Measurements from ENCODE around the gene RAPGEF5. TPM values are rescaled to one million over a fixed set of nuclear protein-coding genes. Genes with fewer than 3 reads are reported as not detected.

Gene RAPGEF5
- total RNA-seq, 2 experiments from 2014 or later: 0.66 to 0.99 TPM

- Mint-ChIP-seq H3K27me3 (peaks cover 63% of the 10 kb centered on the region), H3K4me3 (no peak overlapping the region), H3K36me3 (no peaks in the 10 kb centered on the region), H3K4me1 (peaks cover 2% of the 10 kb centered on the region), H3K9me3 (ENCODE audit: low read depth) (peaks cover 2% of the 10 kb centered on the region), H3K27ac (no peak overlapping the region)
- ATAC-seq (no peak), DNase-seq (no peak)
- CTCF ChIA-PET: no interaction called here
Observed at GRCh38 chr7:22350466-22351328, 6.3 kb downstream of the RAPGEF5 start.

GRCh38 chr7:22348379-22348778 lies 8.6 kb downstream of the RAPGEF5 start:
- Mint-ChIP-seq H3K4me3 (no peak overlapping the region), H3K4me1 (no peaks in the 10 kb centered on the region), H3K36me3 (no peaks in the 10 kb centered on the region), H3K9me3 (ENCODE audit: low read depth) (peaks cover 2% of the 10 kb centered on the region), H3K27ac (no peak overlapping the region), H3K27me3 (peaks cover 44% of the 10 kb centered on the region)
- no peak for ATAC-seq
- CTCF ChIA-PET: no interaction called here
- no peak for DNase-seq

GRCh38 chr7:22346383-22347107 lies 10.4 kb downstream of the RAPGEF5 start:
- Mint-ChIP-seq H3K4me3 (no peak overlapping the region), H3K36me3 (no peaks in the 10 kb centered on the region), H3K9me3 (ENCODE audit: low read depth) (no peaks in the 10 kb centered on the region), H3K27me3 (peaks cover 30% of the 10 kb centered on the region), H3K27ac (no peak overlapping the region), H3K4me1 (no peaks in the 10 kb centered on the region)
- no peak for DNase-seq
- CTCF ChIA-PET: no interaction called here
- ATAC-seq: no peak

- DNase-seq: no peak
- H3K9me3 Mint-ChIP-seq (ENCODE audit: low read depth): no peaks in the 10 kb centered on the region
- H3K27me3 Mint-ChIP-seq: peaks cover 17% of the 10 kb centered on the region
- no peaks in the 10 kb centered on the region for H3K4me1 Mint-ChIP-seq
- CTCF ChIA-PET: no interaction called here
- no peaks in the 10 kb centered on the region for H3K36me3 Mint-ChIP-seq
- no peak overlapping the region for H3K4me3 Mint-ChIP-seq
- ATAC-seq: no peak
- H3K27ac Mint-ChIP-seq: no peak overlapping the region
Observed at GRCh38 chr7:22344655-22345054, 12.3 kb downstream of the RAPGEF5 start.

- H3K4me1 Mint-ChIP-seq: no peaks in the 10 kb centered on the region
- H3K27ac Mint-ChIP-seq: no peak overlapping the region
- H3K4me3 Mint-ChIP-seq: no peak overlapping the region
- H3K36me3 Mint-ChIP-seq: no peaks in the 10 kb centered on the region
- no peaks in the 10 kb centered on the region for H3K9me3 Mint-ChIP-seq (ENCODE audit: low read depth)
- DNase-seq (no peak), ATAC-seq (no peak)
- peaks cover 17% of the 10 kb centered on the region for H3K27me3 Mint-ChIP-seq
- CTCF ChIA-PET: no interaction called here
Observed at GRCh38 chr7:22343612-22344011, 13.3 kb downstream of the RAPGEF5 start.

- CTCF ChIA-PET: no interaction called here
- Mint-ChIP-seq H3K27ac (no peak overlapping the region), H3K27me3 (peaks cover 13% of the 10 kb centered on the region), H3K36me3 (no peaks in the 10 kb centered on the region), H3K4me3 (no peak overlapping the region), H3K9me3 (ENCODE audit: low read depth) (no peaks in the 10 kb centered on the region), H3K4me1 (no peaks in the 10 kb centered on the region)
- no peak for DNase-seq
- no peak for ATAC-seq
Observed at GRCh38 chr7:22343071-22343470, 13.9 kb downstream of the RAPGEF5 start.

- no peak for DNase-seq
- CTCF ChIA-PET: no interaction called here
- no peak overlapping the region for H3K27ac Mint-ChIP-seq
- H3K4me1 Mint-ChIP-seq: no peaks in the 10 kb centered on the region
- no peaks in the 10 kb centered on the region for H3K36me3 Mint-ChIP-seq
- no peaks in the 10 kb centered on the region for H3K9me3 Mint-ChIP-seq (ENCODE audit: low read depth)
- ATAC-seq: no peak
- peaks cover 14% of the 10 kb centered on the region for H3K27me3 Mint-ChIP-seq
- H3K4me3 Mint-ChIP-seq: no peak overlapping the region
Observed at GRCh38 chr7:22339725-22340390, 17.1 kb downstream of the RAPGEF5 start.

GRCh38 chr7:22338877-22339276 lies 18.1 kb downstream of the RAPGEF5 start:
- H3K36me3 Mint-ChIP-seq: no peaks in the 10 kb centered on the region
- H3K27me3 Mint-ChIP-seq: peaks cover 21% of the 10 kb centered on the region
- ATAC-seq: no peak
- H3K27ac Mint-ChIP-seq: no peak overlapping the region
- no peak for DNase-seq
- CTCF ChIA-PET: no interaction called here
- no peak overlapping the region for H3K4me3 Mint-ChIP-seq
- no peaks in the 10 kb centered on the region for H3K4me1 Mint-ChIP-seq
- no peaks in the 10 kb centered on the region for H3K9me3 Mint-ChIP-seq (ENCODE audit: low read depth)

- DNase-seq (no peak), ATAC-seq (no peak)
- Mint-ChIP-seq H3K27ac (no peak overlapping the region), H3K4me3 (no peak overlapping the region), H3K36me3 (no peaks in the 10 kb centered on the region), H3K27me3 (peaks cover 21% of the 10 kb centered on the region), H3K4me1 (no peaks in the 10 kb centered on the region), H3K9me3 (ENCODE audit: low read depth) (no peaks in the 10 kb centered on the region)
- CTCF ChIA-PET: no interaction called here
Observed at GRCh38 chr7:22338411-22338810, 18.5 kb downstream of the RAPGEF5 start.

- peaks cover 32% of the 10 kb centered on the region for H3K27me3 Mint-ChIP-seq
- CTCF ChIA-PET: interaction anchor here (1.1 kb wide), 1 partner anchor 106 kb away, joined by 3 read pairs; no protein-coding TSS in a partner anchor
Observed at GRCh38 chr7:22333680-22334141, 23.2 kb downstream of the RAPGEF5 start.

GRCh38 chr7:22332461-22332870 lies 24.5 kb downstream of the RAPGEF5 start:
- Mint-ChIP-seq H3K4me1 (no peaks in the 10 kb centered on the region), H3K27me3 (peaks cover 36% of the 10 kb centered on the region), H3K9me3 (ENCODE audit: low read depth) (no peaks in the 10 kb centered on the region), H3K36me3 (no peaks in the 10 kb centered on the region), H3K27ac (no peak overlapping the region), H3K4me3 (no peak overlapping the region)
- CTCF ChIA-PET: interaction anchor here (0.5 kb wide), 1 partner anchor 926 kb away, joined by 3 read pairs; no protein-coding TSS in a partner anchor
- ATAC-seq (no peak), DNase-seq (no peak)

More at GRCh38 chr7:22333680-22334141, 23.2 kb downstream of the RAPGEF5 start:
- no peak overlapping the region for H3K4me3 Mint-ChIP-seq
- no peak overlapping the region for H3K27ac Mint-ChIP-seq
- H3K36me3 Mint-ChIP-seq: no peaks in the 10 kb centered on the region
- DNase-seq (no peak), ATAC-seq (no peak)
- H3K9me3 Mint-ChIP-seq (ENCODE audit: low read depth): no peaks in the 10 kb centered on the region
- H3K4me1 Mint-ChIP-seq: no peaks in the 10 kb centered on the region

- H3K9me3 Mint-ChIP-seq (ENCODE audit: low read depth): no peaks in the 10 kb centered on the region
- CTCF ChIA-PET: interaction anchor here (0.6 kb wide), 1 partner anchor 27 kb away, joined by 3 read pairs; no protein-coding TSS in a partner anchor
- no peak overlapping the region for H3K27ac Mint-ChIP-seq
- DNase-seq (no peak), ATAC-seq (no peak)
- H3K36me3 Mint-ChIP-seq: no peaks in the 10 kb centered on the region
- no peaks in the 10 kb centered on the region for H3K4me1 Mint-ChIP-seq
- no peak overlapping the region for H3K4me3 Mint-ChIP-seq
- H3K27me3 Mint-ChIP-seq: peaks cover 35% of the 10 kb centered on the region
Observed at GRCh38 chr7:22331704-22332103, 25.2 kb downstream of the RAPGEF5 start.

- Mint-ChIP-seq H3K4me3 (no peak overlapping the region), H3K36me3 (no peaks in the 10 kb centered on the region), H3K4me1 (no peaks in the 10 kb centered on the region), H3K9me3 (ENCODE audit: low read depth) (no peaks in the 10 kb centered on the region), H3K27me3 (peaks cover 37% of the 10 kb centered on the region), H3K27ac (no peak overlapping the region)
- DNase-seq (no peak), ATAC-seq (no peak)
- CTCF ChIA-PET: interaction anchor here (0.6 kb wide), 1 partner anchor 28 kb away, joined by 3 read pairs; no protein-coding TSS in a partner anchor
Observed at GRCh38 chr7:22330903-22331302, 26.1 kb downstream of the RAPGEF5 start.

Data from activated CD8-positive, alpha-beta memory T cell treated with anti-CD3 and anti-CD28 coated beads, Interleukin-2, amount 10 ng/mL, durations not matched to agents 7 days and 5 days (primary cell).